A549 treated with AZD9567 at 1 μM for 4 hours (cell line): ENCODE measurements around the gene DIAPH3. TPM values are rescaled to one million over a fixed set of nuclear protein-coding genes. Genes with fewer than 3 reads are reported as not detected.

Experiments
- total RNA-seq: library from RNA; stranded (reverse); fragments of 200-300 nt; extraction: Qiagen RNA extraction; gene quantifications from 5 replicates; pipeline ENCODE4 v1.2.3, GENCODE V29; 2022; ENCODE audit not compliant: insufficient read depth

DIAPH3 gene
- total RNA-seq = 6.2 to 13.8 TPM (median 8.2 TPM) in 5 replicates

GRCh38 chr13:60163478-60164233, at the start of gene DIAPH3:
Gene DIAPH3, minus strand, starts transcription at chr13:60163928. Its CDS starts 162 bp downstream, at chr13:60163766.

Other genes starting within 250 kb of the DIAPH3 start
- gene TDRD3, start 233.3 kb upstream of the DIAPH3 start, total RNA-seq = 4.2 to 5.1 TPM (median 4.8 TPM) in 5 replicates